Stimulated activated CD8-positive, alpha-beta memory T cell treated with anti-CD3 and anti-CD28 coated beads, Interleukin-7, amount 100 ng/mL, for 24 hours (primary cell): Measurements from ENCODE around the gene BHLHE40.
"Not testable (repeated sequence)": the region's sequence is repeated elsewhere in the genome, so short reads cannot be mapped to it uniquely, and the experiment has no call there.

Experiments used
- DNase-seq: peaks from one replicate; pipeline ENCODE4 v3.0.0-alpha.2; 2020; ENCODE audit warnings: low read depth

Gene BHLHE40

GRCh38 chr3:4961865-4962264 is 17.4 kb upstream of the BHLHE40 start:
- DNase-seq, result not testable (repeated sequence)

GRCh38 chr3:4963669-4964570 is 15.3 kb upstream of the BHLHE40 start:
- no peak for DNase-seq

GRCh38 chr3:4966006-4966405 is 13.2 kb upstream of the BHLHE40 start:
- DNase-seq, result not testable (repeated sequence)

DNA sequence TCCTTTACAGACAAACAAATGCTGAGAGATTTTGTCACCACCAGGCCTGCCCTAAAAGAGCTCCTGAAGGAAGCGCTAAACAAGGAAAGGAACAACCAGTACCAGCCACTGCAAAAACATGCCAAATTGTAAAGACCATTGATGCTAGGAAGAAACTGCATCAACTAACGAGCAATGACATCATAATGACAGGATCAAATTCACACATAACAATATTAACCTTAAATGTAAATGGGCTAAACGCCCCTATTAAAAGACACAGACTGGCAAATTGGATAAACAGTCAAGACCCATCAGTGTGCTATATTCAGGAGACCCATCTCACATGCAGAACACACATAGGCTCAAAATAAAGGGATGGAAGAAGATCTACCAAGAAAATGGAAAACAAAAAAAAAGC is 11.6 kb upstream of the BHLHE40 start:
- not testable (repeated sequence) for DNase-seq

GRCh38 chr3:4971437-4971836 is 7.8 kb upstream of the BHLHE40 start:
- not testable (repeated sequence) for DNase-seq

GRCh38 chr3:4971838-4972237 is 7.4 kb upstream of the BHLHE40 start:
- no peak for DNase-seq

DNA sequence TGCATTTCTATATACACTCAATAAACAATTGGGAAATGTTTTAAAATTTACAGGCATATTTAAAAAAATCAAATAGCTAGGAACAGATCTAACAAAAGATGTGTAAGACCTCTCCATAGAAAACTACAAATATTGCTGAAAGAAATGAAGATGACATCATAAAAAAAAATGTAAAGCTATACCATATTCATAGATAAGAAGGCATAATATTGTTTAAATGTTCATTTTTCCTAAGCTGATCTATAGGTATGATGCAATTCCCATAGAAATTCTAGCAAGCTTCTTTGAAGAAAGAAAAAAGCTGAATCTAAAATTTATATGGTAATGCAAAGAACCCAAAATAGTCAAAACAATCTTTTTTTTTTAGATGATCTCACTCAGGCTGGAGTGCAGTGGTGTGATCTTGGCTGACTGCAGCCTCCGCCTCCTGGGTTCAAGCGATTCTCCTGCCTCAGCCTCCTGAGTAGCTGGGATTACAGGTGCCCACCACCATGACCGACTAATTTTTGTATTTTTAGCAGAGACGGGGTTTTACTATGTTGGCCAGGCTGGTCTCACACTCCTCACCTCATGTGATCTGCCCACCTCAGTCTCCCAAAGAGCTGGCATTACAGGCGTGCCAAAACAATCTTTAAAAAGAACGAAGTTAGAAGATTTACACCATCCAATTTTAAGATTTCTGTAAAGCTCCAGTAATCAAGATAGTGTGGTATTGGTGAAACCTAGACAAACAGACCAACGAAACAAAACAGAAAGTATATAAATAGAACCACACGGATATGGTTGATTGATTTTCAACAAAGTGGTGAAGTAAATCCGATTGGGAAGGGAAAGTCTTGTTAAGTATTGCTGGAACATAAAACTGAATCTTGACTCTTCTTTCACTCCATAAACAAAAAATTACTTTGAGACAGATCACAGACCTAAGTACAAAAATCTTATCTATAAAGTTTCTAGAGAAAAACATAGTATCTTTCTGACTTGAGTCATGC is 6.3 kb upstream of the BHLHE40 start:
- no peak for DNase-seq

GRCh38 chr3:4974154-4974553 is 5.1 kb upstream of the BHLHE40 start:
- DNase-seq, result no peak

DNA sequence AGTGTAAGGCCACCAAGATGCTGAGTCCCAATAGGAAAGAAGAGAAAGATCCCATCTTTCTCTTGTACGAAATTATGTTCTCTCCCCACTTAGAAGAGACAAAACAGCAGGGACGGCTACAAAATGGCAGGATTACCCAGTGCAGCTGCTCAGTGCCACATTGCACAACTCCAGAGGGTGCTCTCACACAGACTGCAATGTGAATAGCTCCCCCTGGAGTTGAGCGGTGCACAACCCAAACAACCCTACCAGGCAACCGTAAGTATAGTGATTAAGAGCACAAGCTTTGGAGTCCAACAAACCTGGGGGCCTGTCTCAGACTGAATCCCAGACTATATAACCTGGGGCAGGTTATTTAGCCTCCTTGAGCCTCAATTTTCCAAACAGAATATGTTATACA is 3.1 kb upstream of the BHLHE40 start:
- peak; percentile 23 for DNase-seq

DNA sequence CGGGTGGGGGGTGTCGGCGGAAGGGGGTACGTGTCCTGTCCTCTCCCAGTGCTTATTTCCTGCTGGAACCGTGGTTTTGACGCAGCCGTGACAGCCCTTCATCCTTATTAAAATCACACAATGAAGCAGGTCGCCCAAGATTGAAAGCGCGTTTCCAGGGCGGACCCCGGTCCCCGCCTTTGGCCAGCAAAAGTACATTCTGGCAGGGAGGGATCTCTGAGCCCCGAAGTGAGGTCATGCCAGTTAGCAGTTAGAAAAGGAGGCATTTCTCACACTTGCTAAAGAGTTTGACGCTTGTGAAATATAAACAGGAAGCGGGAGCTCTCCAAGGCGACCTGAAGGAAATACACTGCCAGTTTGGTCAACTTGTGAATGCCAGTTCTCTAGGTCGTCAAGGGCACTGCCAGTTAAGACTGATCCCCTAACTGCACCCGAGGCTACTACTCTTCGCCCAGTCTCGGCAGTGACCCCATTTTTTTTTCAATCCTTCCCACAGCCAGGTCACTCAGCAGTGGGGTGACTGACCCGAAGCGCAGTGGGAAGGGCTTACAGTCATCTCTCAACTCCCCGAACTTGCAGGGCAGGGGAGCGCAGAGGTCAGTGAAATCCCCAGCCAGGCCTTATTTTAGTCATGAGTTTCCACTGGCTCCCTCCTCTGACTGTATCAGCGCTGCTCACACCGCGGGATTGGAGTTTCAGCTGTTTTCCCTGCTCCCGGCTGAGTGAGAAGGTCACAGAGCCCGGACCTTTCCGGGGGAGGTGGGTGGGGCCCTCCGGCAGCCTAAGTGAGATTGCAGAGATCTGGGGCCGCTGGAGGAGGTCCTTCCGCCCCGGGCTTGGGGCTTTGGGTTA is 2.0 kb upstream of the BHLHE40 start:
- DNase-seq, result peak; percentile 29

DNA sequence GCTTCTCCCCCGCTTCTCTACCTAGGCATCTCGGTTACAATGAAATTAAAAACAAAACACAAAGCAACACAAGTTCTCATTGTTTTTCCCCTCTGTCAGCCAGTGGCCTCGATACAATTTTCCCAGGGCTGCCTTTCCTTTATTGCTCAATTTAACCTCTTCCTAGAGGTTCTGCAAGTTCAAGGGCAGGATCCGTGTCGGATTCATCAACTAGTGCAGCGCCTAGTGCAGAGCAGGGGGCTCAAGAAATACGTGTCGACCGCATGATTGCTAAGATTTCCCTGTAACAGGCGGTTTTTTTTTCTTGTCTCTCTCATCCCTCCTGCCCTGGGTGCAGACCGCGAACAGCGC is 1.4 kb upstream of the BHLHE40 start:
- no peak for DNase-seq

GRCh38 chr3:4978204-4978965 is 852 bp upstream of the BHLHE40 start:
- DNase-seq, result peak; percentile 77

- DNase-seq, result peak; percentile 85
Observed at GRCh38 chr3:4978966-4979427, 240 bp upstream of the BHLHE40 start.

GRCh38 chr3:4980229-4981203 is 1.3 kb downstream of the BHLHE40 start:
- peak; percentile 76 for DNase-seq

GRCh38 chr3:4981294-4981664 is 2.0 kb downstream of the BHLHE40 start:
- no peak for DNase-seq

DNA sequence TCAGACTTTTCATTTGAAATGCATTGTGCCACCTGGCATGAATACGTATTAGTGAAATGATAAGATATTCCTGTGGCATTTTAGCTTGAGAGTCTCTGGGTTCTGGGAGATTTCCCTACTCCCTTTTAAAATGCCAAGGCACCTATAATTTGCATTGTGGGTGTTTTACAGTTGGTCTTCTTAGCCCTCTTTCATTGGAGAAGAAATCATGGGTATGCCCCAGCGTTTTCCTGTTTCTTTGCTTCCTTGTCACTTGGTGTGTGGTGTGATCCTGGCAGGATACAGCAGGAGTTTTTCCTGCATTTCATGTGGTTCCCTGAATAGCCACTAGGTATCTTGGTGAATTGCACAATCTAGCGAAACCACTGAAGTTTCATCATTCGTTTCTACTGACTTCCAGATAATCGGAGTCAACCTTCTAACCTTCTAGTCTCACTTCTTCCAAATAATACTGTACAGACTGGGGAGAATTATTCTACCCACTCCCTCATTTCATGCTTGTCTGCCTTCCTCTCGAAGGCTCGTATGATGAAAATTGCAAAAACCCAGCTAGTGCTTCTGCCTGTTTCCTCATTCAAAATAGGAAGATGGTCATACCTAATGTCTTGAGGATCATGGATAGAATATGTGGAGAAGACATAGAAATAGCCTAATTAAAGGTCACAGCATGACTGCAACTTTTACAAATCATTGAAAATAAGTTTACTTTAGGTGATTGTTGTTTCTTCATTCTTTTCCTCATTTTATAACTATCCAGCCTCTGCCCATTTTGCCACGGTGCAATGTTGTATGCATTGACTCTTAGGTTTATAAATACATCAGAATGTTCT is 2.6 kb downstream of the BHLHE40 start:
- no peak for DNase-seq

GRCh38 chr3:4982773-4983738 is 3.8 kb downstream of the BHLHE40 start:
- no peak for DNase-seq
